CD4-positive, alpha-beta T cell (primary cell): ENCODE measurements around the gene ATXN2L. TPM values are rescaled to one million over a fixed set of nuclear protein-coding genes. Genes with fewer than 3 reads are reported as not detected.

Experiments used
- ATAC-seq: fragments of 200-7000 bp; cut with Tn5 transposase; one replicate; pipeline ENCODE4 v1.10.0; 2022; ENCODE audit warnings: mild to moderate bottlenecking; ENCODE audit not compliant: poor library complexity
- CTCF ChIA-PET: fragments of 350-600 bp; sonication (Branson Sonifier 250); formaldehyde crosslinking; loops from one replicate; lab custom pipeline; 2021; ENCODE audit warnings: antibody characterized with exemption, inconsistent platforms; lab: Charles Lee
- POLR2A ChIA-PET: fragments of 350-600 bp; sonication (Branson Sonifier 250); formaldehyde crosslinking; loops from one replicate; lab custom pipeline; 2021; ENCODE audit warnings: antibody characterized with exemption, inconsistent platforms; lab: Charles Lee
- DNase-seq, 14 experiments: peaks; one replicate each; pipeline ENCODE4 v3.0.0-alpha.2; 2013 to 2020; ENCODE audit warnings: mixed read lengths in 2 of 14
- H3K27ac ChIP-seq, 2 donors: one replicate each; pipeline versions ENCODE4 v1.5.1 to v1.7.0; 2013; ENCODE audit warnings: low read length in 2 of 2, low read depth in 1 of 2, mild to moderate bottlenecking in 1 of 2
- H3K27me3 ChIP-seq, 2 experiments: 1 replicate in 1 of 2; 2 replicates in 1 of 2; pipeline versions ENCODE4 v1.6.1 to v1.7.0; 2013; ENCODE audit warnings: low read length in 2 of 2, control low read depth in 1 of 2, mild to moderate bottlenecking in 1 of 2, moderate library complexity in 1 of 2; ENCODE audit not compliant: insufficient read depth in 2 of 2, control insufficient read depth in 1 of 2
- H3K36me3 ChIP-seq: one replicate; pipeline ENCODE4 v1.6.1; 2013; ENCODE audit warnings: low read length, control low read depth; ENCODE audit not compliant: insufficient read depth
- H3K4me1 ChIP-seq: one replicate; pipeline ENCODE4 v1.6.1; 2013; ENCODE audit warnings: low read length, control low read depth; ENCODE audit not compliant: insufficient read depth
- H3K4me3 ChIP-seq: one replicate; pipeline ENCODE4 v1.5.1; 2013; ENCODE audit warnings: mild to moderate bottlenecking, low read length, moderate library complexity
- H3K9me3 ChIP-seq, 2 experiments: 1 replicate in 1 of 2; 2 replicates in 1 of 2; pipeline versions ENCODE4 v1.6.1 to v1.7.0; 2013; ENCODE audit warnings: low read length in 2 of 2, mild to moderate bottlenecking in 2 of 2, control low read depth in 1 of 2, moderate library complexity in 1 of 2; ENCODE audit not compliant: control insufficient read depth in 1 of 2, insufficient read depth in 1 of 2
- H3K27ac Mint-ChIP-seq: one replicate; pipeline ENCODE4 v1.8.0; 2020; ENCODE audit warnings: mixed read lengths
- H3K27me3 Mint-ChIP-seq: one replicate; pipeline ENCODE4 v1.8.0; 2021; ENCODE audit warnings: mixed read lengths
- H3K36me3 Mint-ChIP-seq: one replicate; pipeline ENCODE4 v1.8.0; 2021; ENCODE audit warnings: low read depth, mixed read lengths
- H3K4me1 Mint-ChIP-seq: one replicate; pipeline ENCODE4 v1.8.0; 2021; ENCODE audit warnings: low read depth, mixed read lengths
- H3K4me3 Mint-ChIP-seq: one replicate; pipeline ENCODE4 v1.8.0; 2020; ENCODE audit warnings: mild to moderate bottlenecking, mixed read lengths
- H3K9me3 Mint-ChIP-seq: one replicate; pipeline ENCODE4 v1.8.0; 2020; ENCODE audit warnings: mixed read lengths
- intact Hi-C, 2 experiments: fragments of 100-400 bp; cut with DNase I in 1 of 2; cut with micrococcal nuclease in 1 of 2; formaldehyde crosslinking; loops; one replicate each; pipeline versions ENCODE4 v1.15.1 to v1.9.0; 2023 to 2025; cut with DNase I, micrococcal nuclease
- total RNA-seq, 174 experiments: library from RNA in 2 of 174; stranded (reverse) in 2 of 174; gene quantifications; one replicate each; pipeline ENCODE4 v1.2.3 and lab custom pipeline; 2021 to 2026
- TF ChIP-seq, protein P1 (sequence below): fragments of 200-600 bp; IDR thresholded peaks from one replicate; pipeline ENCODE4 v1.8.0; 2022; ENCODE audit warnings: antibody characterized with exemption, mild to moderate bottlenecking

ATXN2L gene
- total RNA-seq, 2 experiments from 2014 or later, result 292 to 304 TPM

DNA sequence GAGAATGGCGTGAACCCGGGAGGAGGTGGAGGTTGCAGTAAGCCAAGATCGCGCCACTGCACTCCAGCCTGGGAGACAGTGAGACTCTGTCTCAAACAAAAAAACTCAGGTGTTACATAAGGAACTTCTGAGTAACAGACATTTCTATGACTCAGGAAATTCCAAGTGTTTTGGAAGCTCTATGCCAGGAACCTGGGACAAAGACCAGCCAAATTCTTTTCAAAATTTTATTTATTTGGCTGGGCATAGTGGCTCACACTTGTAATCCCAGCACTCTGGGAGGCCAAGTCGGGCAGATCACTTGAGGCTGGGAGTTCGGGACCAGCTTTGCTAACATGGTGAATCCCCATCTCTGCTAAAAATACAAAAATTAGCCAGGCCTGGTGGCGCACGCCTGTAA, 35.6 kb downstream of the ATXN2L start:
- no peak for DNase-seq
- no peaks in the 10 kb centered on the region for H3K9me3 Mint-ChIP-seq
- no peak overlapping the region for H3K27ac ChIP-seq
- H3K36me3 Mint-ChIP-seq, result peaks cover 5% of the 10 kb centered on the region
- H3K27me3 Mint-ChIP-seq, result no peaks in the 10 kb centered on the region
- no peak overlapping the region for H3K4me3 Mint-ChIP-seq
- ChIA-PET CTCF (interaction anchor here (1.2 kb wide), 1 partner anchor 87 kb away, joined by 3 read pairs; no protein-coding TSS in a partner anchor), POLR2A (interaction anchor here (1.1 to 1.5 kb wide), 2 partner anchors 12 to 36 kb away, joined by 5 to 6 read pairs; partner anchors contain the start of genes ATXN2L and TUFM)
- intact Hi-C loops, result no loop called here
- no peaks in the 10 kb centered on the region for H3K9me3 ChIP-seq
- TF ChIP-seq, protein P1, sequence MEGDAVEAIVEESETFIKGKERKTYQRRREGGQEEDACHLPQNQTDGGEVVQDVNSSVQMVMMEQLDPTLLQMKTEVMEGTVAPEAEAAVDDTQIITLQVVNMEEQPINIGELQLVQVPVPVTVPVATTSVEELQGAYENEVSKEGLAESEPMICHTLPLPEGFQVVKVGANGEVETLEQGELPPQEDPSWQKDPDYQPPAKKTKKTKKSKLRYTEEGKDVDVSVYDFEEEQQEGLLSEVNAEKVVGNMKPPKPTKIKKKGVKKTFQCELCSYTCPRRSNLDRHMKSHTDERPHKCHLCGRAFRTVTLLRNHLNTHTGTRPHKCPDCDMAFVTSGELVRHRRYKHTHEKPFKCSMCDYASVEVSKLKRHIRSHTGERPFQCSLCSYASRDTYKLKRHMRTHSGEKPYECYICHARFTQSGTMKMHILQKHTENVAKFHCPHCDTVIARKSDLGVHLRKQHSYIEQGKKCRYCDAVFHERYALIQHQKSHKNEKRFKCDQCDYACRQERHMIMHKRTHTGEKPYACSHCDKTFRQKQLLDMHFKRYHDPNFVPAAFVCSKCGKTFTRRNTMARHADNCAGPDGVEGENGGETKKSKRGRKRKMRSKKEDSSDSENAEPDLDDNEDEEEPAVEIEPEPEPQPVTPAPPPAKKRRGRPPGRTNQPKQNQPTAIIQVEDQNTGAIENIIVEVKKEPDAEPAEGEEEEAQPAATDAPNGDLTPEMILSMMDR, result no peak
- H3K27ac Mint-ChIP-seq, result no peak overlapping the region
- peaks cover 10% of the 10 kb centered on the region for H3K4me1 Mint-ChIP-seq
- no peak overlapping the region for H3K4me3 ChIP-seq
- peaks cover 9% of the 10 kb centered on the region for H3K4me1 ChIP-seq
- H3K27me3 ChIP-seq, result no peaks in the 10 kb centered on the region
- no peak for ATAC-seq
- H3K36me3 ChIP-seq, result no peaks in the 10 kb centered on the region

DNA sequence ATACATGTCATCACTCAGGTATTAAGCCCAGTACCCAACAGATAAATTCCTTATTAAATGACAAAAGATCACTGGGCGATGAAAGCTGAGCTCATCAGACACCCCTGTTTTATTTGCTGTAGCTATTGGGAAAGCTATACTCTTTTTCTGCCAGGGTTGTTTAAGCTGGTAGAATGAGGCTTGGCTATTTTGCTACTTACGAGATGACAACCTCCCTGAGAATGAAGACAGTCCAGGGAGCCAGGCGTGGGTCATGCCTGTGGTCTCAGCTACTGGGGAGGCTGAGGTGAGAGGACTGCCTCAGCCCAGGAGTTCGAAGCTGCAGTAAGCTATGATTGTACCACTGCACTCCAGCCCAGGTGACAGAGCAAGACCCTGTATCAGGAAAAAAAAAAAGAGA, 36.5 kb downstream of the ATXN2L start:
- no peaks in the 10 kb centered on the region for H3K27me3 Mint-ChIP-seq

DNA sequence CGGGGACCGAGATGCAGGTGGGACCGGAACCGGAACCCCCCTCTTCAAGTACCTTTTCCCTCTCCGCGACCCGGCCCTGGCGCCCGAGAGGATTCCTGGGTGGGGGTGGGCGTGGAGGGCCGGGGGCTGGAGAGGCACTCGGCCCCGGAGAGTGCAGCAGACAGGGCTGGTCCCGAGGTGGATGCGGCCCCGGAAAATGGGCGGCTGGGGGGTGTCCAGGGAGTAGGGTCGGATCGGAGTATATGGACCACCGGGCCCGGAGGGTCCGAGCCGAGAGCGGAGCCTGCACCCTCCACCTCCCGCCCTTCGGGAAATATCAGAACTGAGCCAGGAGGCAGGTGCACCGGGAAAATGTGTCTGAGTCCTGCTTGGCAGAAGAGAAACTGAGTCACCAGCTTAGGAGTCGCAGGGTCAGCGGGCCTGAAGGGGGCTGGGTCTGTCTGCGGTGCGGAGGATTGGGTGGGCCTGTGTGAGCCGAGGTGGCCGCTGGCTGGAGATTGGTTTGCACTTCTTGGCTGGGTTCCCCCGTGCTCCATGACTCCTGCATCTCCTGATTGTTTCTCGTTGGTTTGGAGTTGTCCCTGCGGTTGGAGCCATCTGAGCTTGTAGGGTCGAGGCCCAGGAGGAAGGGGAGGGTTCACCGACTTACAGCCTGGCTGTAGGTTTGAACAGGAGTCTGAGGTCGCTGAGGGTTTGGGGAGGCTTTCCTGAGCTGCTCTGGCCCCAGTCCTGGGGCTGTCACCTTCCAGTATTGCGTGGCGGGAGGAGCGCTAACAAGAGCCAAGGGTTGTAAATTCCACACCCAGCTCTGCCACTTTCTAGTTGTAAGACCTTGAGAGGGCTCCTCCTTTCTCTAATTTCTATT, 41.4 kb downstream of the ATXN2L start:
- no peaks in the 10 kb centered on the region for H3K27me3 ChIP-seq
- POLR2A ChIA-PET, result interaction anchor here (0.6 to 5.9 kb wide), 13 partner anchors 13 to 1498 kb away, joined by 3 to 118 read pairs (median 6); partner anchors contain the start of genes ATP2A1, ATXN2L, NFATC2IP and RABEP2
- peaks cover 19% of the 10 kb centered on the region for H3K4me1 ChIP-seq
- ATAC-seq (peak; percentile 2), DNase-seq (peak in 5 of 14 experiments; percentile 12 to 69 (median 30))
- Mint-ChIP-seq H3K4me3 (peak overlapping the region; percentile 95), H3K4me1 (peaks cover 30% of the 10 kb centered on the region), H3K36me3 (peaks cover 37% of the 10 kb centered on the region), H3K27me3 (no peaks in the 10 kb centered on the region), H3K9me3 (no peaks in the 10 kb centered on the region), H3K27ac (peak overlapping the region; percentile 95)
- intact Hi-C loops, result loop anchor here (1.0 to 2.0 kb wide), 3 partner anchors 15 to 41 kb away; partner anchors contain the start of genes TUFM (in 2 of the 2) and ATP2A1 (in 1 of the 2)
- peak overlapping the region; percentile 90 to 96 for H3K27ac ChIP-seq
- CTCF ChIA-PET, result interaction anchor here (0.6 to 3.9 kb wide), 5 partner anchors 17 to 80 kb away, joined by 3 to 44 read pairs (median 7); partner anchors contain the start of gene TUFM
- peaks cover 24% of the 10 kb centered on the region for H3K36me3 ChIP-seq
- TF ChIP-seq, protein P1, result no peak
- H3K9me3 ChIP-seq, result no peaks in the 10 kb centered on the region
- H3K4me3 ChIP-seq, result peak overlapping the region; percentile 97

More for the DNA sequence above, 36.5 kb downstream of the ATXN2L start:
- CTCF ChIA-PET, result interaction anchor here (0.6 kb wide), 1 partner anchor 86 kb away, joined by 6 read pairs; no protein-coding TSS in a partner anchor
- TF ChIP-seq, protein P1, result no peak
- H3K36me3 Mint-ChIP-seq, result peaks cover 8% of the 10 kb centered on the region
- peaks cover 15% of the 10 kb centered on the region for H3K4me1 ChIP-seq
- POLR2A ChIA-PET, result interaction anchor here (0.6 kb wide), 1 partner anchor 65 kb away, joined by 3 read pairs; no protein-coding TSS in a partner anchor
- H3K4me3 ChIP-seq, result no peak overlapping the region
- H3K9me3 Mint-ChIP-seq, result no peaks in the 10 kb centered on the region
- H3K9me3 ChIP-seq, result no peaks in the 10 kb centered on the region
- no peak overlapping the region for H3K27ac ChIP-seq
- H3K36me3 ChIP-seq, result no peaks in the 10 kb centered on the region
- H3K27me3 ChIP-seq, result no peaks in the 10 kb centered on the region
- no peak for ATAC-seq
- no peak overlapping the region for H3K4me3 Mint-ChIP-seq
- intact Hi-C loops, result no loop called here
- no peak for DNase-seq
- H3K27ac Mint-ChIP-seq, result no peak overlapping the region
- H3K4me1 Mint-ChIP-seq, result peaks cover 17% of the 10 kb centered on the region
